Thyroid gland (tissue), 4 donors: ENCODE results near the gene CDK3. TPM values are rescaled to one million over a fixed set of nuclear protein-coding genes. Genes with fewer than 3 reads are reported as not detected.

Source experiments
- DNase-seq, 2 donors: peaks; one replicate each; pipeline ENCODE4 v3.0.0-alpha.2; 2019
- H3K27ac ChIP-seq, 3 donors: fragments of 200-600 bp; sonication (generic); 1 replicate in 2 of 3; 2 replicates in 1 of 3; pipeline ENCODE4 v1.5.1; 2016 to 2019; ENCODE audit warnings: mild to moderate bottlenecking in 1 of 3, moderate library complexity in 1 of 3
- H3K27me3 ChIP-seq: fragments of 200-600 bp; sonication (generic); one replicate; pipeline ENCODE4 v1.5.1; 2019
- H3K36me3 ChIP-seq, 2 donors: fragments of 200-600 bp; sonication (generic); one replicate each; pipeline ENCODE4 v1.5.1; 2016 to 2019
- H3K4me1 ChIP-seq, 2 donors: fragments of 200-600 bp; sonication (generic); one replicate each; pipeline ENCODE4 v1.5.1; 2017 to 2019
- H3K4me3 ChIP-seq, 3 donors: fragments of 200-600 bp; sonication (generic); replicated peaks in 1 of 3; 1 replicate in 2 of 3; 2 replicates in 1 of 3; pipeline ENCODE4 v1.5.1; 2016; ENCODE audit warnings: mild to moderate bottlenecking in 1 of 3
- H3K9me3 ChIP-seq: fragments of 200-600 bp; sonication (generic); one replicate; pipeline ENCODE4 v1.5.1; 2017
- CTCF ChIP-seq, 6 experiments: fragments of 200-600 bp in 3 of 6; fragments of 450-650 bp in 3 of 6; sonication (generic) in 3 of 6; IDR thresholded peaks; one replicate each; pipeline ENCODE4 v1.5.1; 2016 to 2019; ENCODE audit warnings: antibody characterized with exemption in 6 of 6, mild to moderate bottlenecking in 2 of 6, inconsistent platforms in 1 of 6, moderate library complexity in 1 of 6
- POLR2A ChIP-seq, 2 donors: fragments of 450-650 bp; IDR thresholded peaks; one replicate each; pipeline ENCODE4 v1.6.1; 2017; ENCODE audit warnings: antibody characterized with exemption in 2 of 2, mild to moderate bottlenecking in 2 of 2, moderate library complexity in 1 of 2
- WGBS, 2 donors: methylation state at CpG; one replicate each; pipeline ENCODE4 v1.1.5; 2017; 5-methylcytosine and 5-hydroxymethylcytosine counted together
- intact Hi-C: fragments of 100-400 bp; cut with DNase I; formaldehyde crosslinking; loops from one replicate; pipeline ENCODE4 v1.15.1; 2023
- total RNA-seq, 4 donors: library from RNA; depleted of rRNA; stranded (reverse); fragments of >200 nt; gene quantifications; one replicate each; pipeline ENCODE4 v1.2.3, GENCODE V29; 2016

Gene CDK3
- total RNA-seq, 4 donors from 2014 or later: 3.1 to 9.7 (median 9.3) TPM

- intact Hi-C loops: loop anchor here (5.0 to 10.0 kb wide), 2 partner anchors 102 to 265 kb away; no protein-coding TSS in a partner anchor
- Histone ChIP-seq H3K36me3 (peaks cover 0 to 4% of the 10 kb centered on the region in 2 donors), H3K4me1 (no peaks in the 10 kb centered on the region), H3K9me3 (no peaks in the 10 kb centered on the region), H3K4me3 (no peak overlapping the region), H3K27me3 (no peaks in the 10 kb centered on the region), H3K27ac (no peak overlapping the region)
- 95 to 96% methylated on average over 20 of the region's 20 CpGs for WGBS, 2 donors
- DNase-seq: no peak
- TF ChIP-seq POLR2A (IDR thresholded peaks at IDR 0.05) (no peak), CTCF (IDR thresholded peaks at IDR 0.05) (no peak)
These were observed 8.8 kb downstream of the CDK3 start for GRCh38 chr17:76009447-76009846.

- no peak for TF ChIP-seq CTCF (IDR thresholded peaks at IDR 0.05)
- TF ChIP-seq POLR2A (IDR thresholded peaks at IDR 0.05): no peak
- Histone ChIP-seq H3K36me3 (peaks cover 0 to 4% of the 10 kb centered on the region in 2 donors), H3K27me3 (no peaks in the 10 kb centered on the region), H3K4me1 (no peaks in the 10 kb centered on the region), H3K27ac (no peak overlapping the region), H3K9me3 (no peaks in the 10 kb centered on the region), H3K4me3 (no peak overlapping the region)
- DNase-seq: no peak
- 89 to 91% methylated on average over 21 of the region's 21 CpGs for WGBS, 2 donors
- intact Hi-C loops: loop anchor here (5.0 to 10.0 kb wide), 2 partner anchors 103 to 265 kb away; no protein-coding TSS in a partner anchor
These were observed 9.5 kb downstream of the CDK3 start for GRCh38 chr17:76009969-76010661.

- Histone ChIP-seq H3K4me1 (no peaks in the 10 kb centered on the region), H3K27me3 (no peaks in the 10 kb centered on the region), H3K36me3 (peaks cover 0 to 4% of the 10 kb centered on the region in 2 donors), H3K9me3 (no peaks in the 10 kb centered on the region), H3K27ac (no peak overlapping the region), H3K4me3 (no peak overlapping the region)
- 86 to 90% methylated on average over 5 of the region's 5 CpGs for WGBS, 2 donors
- DNase-seq: no peak
- TF ChIP-seq POLR2A (IDR thresholded peaks at IDR 0.05): no peak
- TF ChIP-seq CTCF (IDR thresholded peaks at IDR 0.05): no peak
- intact Hi-C loops: no loop called here
These were observed 11.3 kb downstream of the CDK3 start for GRCh38 chr17:76011951-76012350.

- H3K36me3 ChIP-seq: peaks cover 0 to 6% of the 10 kb centered on the region in 2 donors
- no peak overlapping the region for H3K4me3 ChIP-seq
- no peaks in the 10 kb centered on the region for H3K9me3 ChIP-seq
- H3K4me1 ChIP-seq: no peaks in the 10 kb centered on the region
- no peaks in the 10 kb centered on the region for H3K27me3 ChIP-seq
- DNase-seq: no peak
- 83 to 85% methylated on average over 15 of the region's 15 CpGs for WGBS, 2 donors
- TF ChIP-seq POLR2A (IDR thresholded peaks at IDR 0.05): no peak
- no peak for TF ChIP-seq CTCF (IDR thresholded peaks at IDR 0.05)
- no peak overlapping the region for H3K27ac ChIP-seq
- intact Hi-C loops: no loop called here
These were observed 12.8 kb downstream of the CDK3 start for GRCh38 chr17:76013377-76013932.
